CD8-positive, alpha-beta memory T cell (primary cell): ENCODE results near the gene ALPL. TPM values are rescaled to one million over a fixed set of nuclear protein-coding genes. Genes with fewer than 3 reads are reported as not detected.

ENCODE experiments used
- CTCF ChIA-PET: fragments of 350-600 bp; sonication (Branson Sonifier 250); formaldehyde crosslinking; loops from one replicate; lab custom pipeline; 2021; ENCODE audit warnings: antibody characterized with exemption; lab: Charles Lee
- POLR2A ChIA-PET: fragments of 350-600 bp; sonication (Branson Sonifier 250); formaldehyde crosslinking; loops from one replicate; lab custom pipeline; 2021; ENCODE audit warnings: antibody characterized with exemption; lab: Charles Lee
- DNase-seq, 5 donors: peaks; one replicate each; pipeline versions ENCODE4 v3.0.0 to v3.0.0-alpha.2; 2020 to 2022; ENCODE audit warnings: mixed read lengths in 1 of 5
- H3K27ac ChIP-seq: one replicate; pipeline ENCODE4 v1.7.0; 2013; ENCODE audit warnings: low read depth, mild to moderate bottlenecking, low read length, moderate library complexity
- H3K27me3 ChIP-seq: 2 replicates; pipeline ENCODE4 v1.7.0; 2013; ENCODE audit warnings: low read length, mild to moderate bottlenecking; ENCODE audit not compliant: insufficient read depth, poor library complexity, severe bottlenecking
- H3K36me3 ChIP-seq: 2 replicates; pipeline ENCODE4 v1.7.0; 2013; ENCODE audit warnings: mild to moderate bottlenecking, low read length, moderate library complexity; ENCODE audit not compliant: insufficient read depth
- H3K4me1 ChIP-seq: 2 replicates; pipeline ENCODE4 v1.7.0; 2013; ENCODE audit warnings: mild to moderate bottlenecking, low read length, moderate library complexity; ENCODE audit not compliant: insufficient read depth
- H3K4me3 ChIP-seq: 2 replicates; pipeline ENCODE4 v1.7.0; 2013; ENCODE audit warnings: mild to moderate bottlenecking, low read length
- H3K9me3 ChIP-seq: 2 replicates; pipeline ENCODE4 v1.7.0; 2013; ENCODE audit warnings: mild to moderate bottlenecking, low read length
- H3K27ac Mint-ChIP-seq, 8 donors: one replicate each; pipeline ENCODE4 v1.8.0; 2020 to 2021; ENCODE audit warnings: mixed read lengths in 8 of 8, mild to moderate bottlenecking in 6 of 8, inconsistent platforms in 3 of 8, moderate library complexity in 3 of 8
- H3K27me3 Mint-ChIP-seq, 2 donors: one replicate each; pipeline ENCODE4 v1.8.0; 2020 to 2021; ENCODE audit warnings: mixed read lengths in 2 of 2, mild to moderate bottlenecking in 1 of 2, moderate library complexity in 1 of 2
- H3K36me3 Mint-ChIP-seq, 3 donors: one replicate each; pipeline ENCODE4 v1.8.0; 2020 to 2021; ENCODE audit warnings: mixed read lengths in 3 of 3, inconsistent platforms in 1 of 3, mild to moderate bottlenecking in 1 of 3
- H3K4me1 Mint-ChIP-seq, 3 donors: one replicate each; pipeline ENCODE4 v1.8.0; 2020 to 2021; ENCODE audit warnings: mixed read lengths in 3 of 3, inconsistent platforms in 1 of 3, mild to moderate bottlenecking in 1 of 3
- H3K4me3 Mint-ChIP-seq, 7 donors: one replicate each; pipeline ENCODE4 v1.8.0; 2020 to 2021; ENCODE audit warnings: mixed read lengths in 7 of 7, mild to moderate bottlenecking in 6 of 7, moderate library complexity in 4 of 7, inconsistent platforms in 2 of 7
- H3K9me3 Mint-ChIP-seq, 5 donors: one replicate each; pipeline ENCODE4 v1.8.0; 2020 to 2022; ENCODE audit warnings: mixed read lengths in 5 of 5, mild to moderate bottlenecking in 3 of 5, moderate library complexity in 2 of 5, inconsistent platforms in 1 of 5
- polyA plus RNA-seq: library from polyadenylated mRNA; unstranded; fragments of 300-500 nt; fragmentation: Illumina TruSeq; gene quantifications from one replicate; pipeline ENCODE4 v1.2.3, GENCODE V29; 2021
- total RNA-seq, 2 experiments: library from RNA; stranded (reverse); gene quantifications; one replicate each; pipeline ENCODE4 v1.2.3, GENCODE V29; 2021

The ALPL gene
- total and polyA plus RNA-seq, 3 experiments from 2014 or later, result not detected

DNA sequence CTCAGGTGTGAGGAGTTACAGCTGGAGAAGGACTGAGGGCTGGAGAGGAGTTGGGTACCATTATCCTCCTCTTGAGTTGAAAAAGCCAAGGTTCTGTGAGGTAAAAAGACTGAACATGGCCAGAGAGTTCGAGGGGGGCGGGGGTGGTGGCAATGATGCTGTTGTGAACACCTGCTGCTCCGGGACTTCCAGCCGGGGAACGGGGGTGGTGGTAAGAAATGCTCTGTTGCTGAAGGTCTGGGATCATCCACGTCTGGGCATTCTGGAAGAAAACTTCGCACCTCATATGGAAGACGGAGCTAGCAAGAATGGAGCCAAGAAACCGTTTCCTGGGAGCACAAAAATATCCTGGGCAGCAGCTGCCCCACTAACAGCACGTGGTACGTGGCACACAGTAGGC lies 20.1 kb upstream of the ALPL start:
- peaks cover 11 to 12% of the 10 kb centered on the region in 2 donors for H3K27me3 Mint-ChIP-seq
- H3K27me3 ChIP-seq, result no peaks in the 10 kb centered on the region
- POLR2A ChIA-PET, result no interaction called here
- H3K36me3 Mint-ChIP-seq, result no peaks in the 10 kb centered on the region
- H3K27ac Mint-ChIP-seq, result peak overlapping the region in 1 of 8 donors; percentile 66
- no peak overlapping the region for H3K4me3 Mint-ChIP-seq
- peaks cover 0 to 3% (median 0%) of the 10 kb centered on the region in 5 donors for H3K9me3 Mint-ChIP-seq
- H3K27ac ChIP-seq, result no peak overlapping the region
- no peak overlapping the region for H3K4me3 ChIP-seq
- no peaks in the 10 kb centered on the region for H3K36me3 ChIP-seq
- H3K9me3 ChIP-seq, result no peaks in the 10 kb centered on the region
- H3K4me1 ChIP-seq, result no peaks in the 10 kb centered on the region
- CTCF ChIA-PET, result no interaction called here
- peaks cover 9% of the 10 kb centered on the region in 3 donors for H3K4me1 Mint-ChIP-seq
- DNase-seq, result no peak

DNA sequence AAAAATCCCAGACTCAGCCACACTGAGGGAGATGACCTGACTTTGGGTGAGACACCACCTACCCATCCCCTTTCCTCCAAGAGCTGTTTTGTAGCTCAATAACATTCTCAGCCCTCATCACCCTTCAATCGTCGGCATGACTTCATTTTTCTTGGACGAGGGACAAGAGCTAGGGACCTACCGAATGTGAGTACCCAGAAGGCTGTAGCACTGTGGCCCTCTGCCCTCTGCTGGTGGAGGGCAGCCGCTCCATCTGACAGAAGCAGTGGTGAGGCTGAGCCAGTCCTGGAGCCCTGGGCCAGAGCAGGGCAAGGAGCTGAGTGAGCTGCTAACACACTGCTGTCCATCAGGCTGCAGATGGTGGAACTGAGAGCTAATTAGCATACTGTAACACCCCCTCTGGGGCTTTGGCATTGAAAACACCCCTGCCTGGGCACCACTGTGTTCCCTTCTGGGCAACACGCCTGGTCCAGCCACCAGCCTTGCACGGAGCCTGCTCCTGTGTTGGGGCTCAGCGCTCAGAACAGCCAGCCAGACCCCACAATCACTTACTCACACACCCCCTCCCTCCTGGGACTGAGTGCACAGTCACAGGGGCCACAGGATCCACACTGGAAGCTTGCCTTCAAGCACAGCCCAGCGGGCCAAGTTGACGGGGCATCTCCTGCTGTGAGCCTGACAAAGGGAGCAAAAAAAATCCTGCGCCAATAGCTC lies 18.3 kb upstream of the ALPL start:
- DNase-seq, result no peak
- ChIA-PET POLR2A (no interaction called here), CTCF (interaction anchor here (1.6 kb wide), 1 partner anchor 20 kb away, joined by 4 read pairs; no protein-coding TSS in a partner anchor)
- no peak overlapping the region for H3K27ac ChIP-seq
- H3K27me3 ChIP-seq, result no peaks in the 10 kb centered on the region
- Mint-ChIP-seq H3K36me3 (no peaks in the 10 kb centered on the region), H3K4me3 (no peak overlapping the region), H3K4me1 (peaks cover 9% of the 10 kb centered on the region in 3 donors), H3K27ac (no peak overlapping the region), H3K27me3 (peaks cover 11 to 12% of the 10 kb centered on the region in 2 donors), H3K9me3 (peaks cover 0 to 3% (median 0%) of the 10 kb centered on the region in 5 donors)
- H3K4me3 ChIP-seq, result no peak overlapping the region
- H3K36me3 ChIP-seq, result no peaks in the 10 kb centered on the region
- H3K9me3 ChIP-seq, result no peaks in the 10 kb centered on the region
- H3K4me1 ChIP-seq, result no peaks in the 10 kb centered on the region

GRCh38 chr1:21491488-21492355 lies 17.5 kb upstream of the ALPL start:
- H3K27ac Mint-ChIP-seq, result no peak overlapping the region
- POLR2A ChIA-PET, result no interaction called here

GRCh38 chr1:21492356-21492625 lies 16.9 kb upstream of the ALPL start:
- Mint-ChIP-seq H3K4me1 (peaks cover 9% of the 10 kb centered on the region in 3 donors), H3K27ac (peak overlapping the region in 1 of 8 donors; percentile 10), H3K4me3 (no peak overlapping the region), H3K36me3 (no peaks in the 10 kb centered on the region), H3K27me3 (peaks cover 7 to 12% of the 10 kb centered on the region in 2 donors), H3K9me3 (peaks cover 0 to 3% (median 0%) of the 10 kb centered on the region in 5 donors)
- no peak overlapping the region for H3K4me3 ChIP-seq
- CTCF ChIA-PET, result no interaction called here
- no peaks in the 10 kb centered on the region for H3K4me1 ChIP-seq
- DNase-seq, result no peak
- POLR2A ChIA-PET, result no interaction called here
- H3K27ac ChIP-seq, result no peak overlapping the region
- no peaks in the 10 kb centered on the region for H3K27me3 ChIP-seq
- no peaks in the 10 kb centered on the region for H3K36me3 ChIP-seq
- no peaks in the 10 kb centered on the region for H3K9me3 ChIP-seq

More at GRCh38 chr1:21491488-21492355, 17.5 kb upstream of the ALPL start:
- no peak overlapping the region for H3K4me3 ChIP-seq
- H3K9me3 Mint-ChIP-seq, result peaks cover 0 to 3% (median 0%) of the 10 kb centered on the region in 5 donors
- peaks cover 9% of the 10 kb centered on the region in 3 donors for H3K4me1 Mint-ChIP-seq
- no peaks in the 10 kb centered on the region for H3K4me1 ChIP-seq
- H3K9me3 ChIP-seq, result no peaks in the 10 kb centered on the region
- DNase-seq, result no peak
- no peaks in the 10 kb centered on the region for H3K36me3 Mint-ChIP-seq
- H3K27me3 ChIP-seq, result no peaks in the 10 kb centered on the region
- CTCF ChIA-PET, result interaction anchor here (1.6 kb wide), 1 partner anchor 20 kb away, joined by 4 read pairs; no protein-coding TSS in a partner anchor
- H3K27me3 Mint-ChIP-seq, result peaks cover 11 to 12% of the 10 kb centered on the region in 2 donors
- no peak overlapping the region for H3K4me3 Mint-ChIP-seq
- no peaks in the 10 kb centered on the region for H3K36me3 ChIP-seq
- H3K27ac ChIP-seq, result no peak overlapping the region

DNA sequence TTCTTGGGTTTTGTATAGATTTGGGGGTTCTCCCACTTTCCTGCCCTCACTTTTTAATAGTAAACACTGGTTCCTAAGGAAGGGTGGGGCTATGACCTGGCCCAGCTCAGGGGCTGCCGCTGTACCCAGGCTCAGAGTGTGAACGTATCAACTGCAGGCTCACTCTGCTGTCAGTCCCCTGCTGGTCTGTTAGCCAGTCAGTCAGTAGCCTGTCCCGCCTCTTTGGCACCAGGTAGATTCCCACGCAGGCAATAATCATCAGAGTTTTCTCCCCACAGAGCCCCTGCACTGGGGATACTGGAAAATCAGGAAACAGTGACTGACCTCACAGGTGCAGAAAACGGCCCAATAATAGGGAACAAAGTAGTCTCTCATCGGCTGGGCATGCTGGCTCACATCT lies 15.0 kb upstream of the ALPL start:
- no peak overlapping the region for H3K4me3 ChIP-seq
- no peaks in the 10 kb centered on the region for H3K36me3 Mint-ChIP-seq
- peaks cover 0 to 8% of the 10 kb centered on the region in 2 donors for H3K27me3 Mint-ChIP-seq
- H3K9me3 ChIP-seq, result no peaks in the 10 kb centered on the region
- POLR2A ChIA-PET, result no interaction called here
- H3K27ac Mint-ChIP-seq, result peak overlapping the region in 1 of 8 donors; percentile 82
- CTCF ChIA-PET, result no interaction called here
- H3K4me1 Mint-ChIP-seq, result peaks cover 0 to under 1% (median 0%) of the 10 kb centered on the region in 3 donors
- H3K27me3 ChIP-seq, result no peaks in the 10 kb centered on the region
- no peak for DNase-seq
- H3K9me3 Mint-ChIP-seq, result peaks cover 0 to 1% (median 0%) of the 10 kb centered on the region in 5 donors
- H3K4me1 ChIP-seq, result no peaks in the 10 kb centered on the region
- no peak overlapping the region for H3K27ac ChIP-seq
- H3K4me3 Mint-ChIP-seq, result no peak overlapping the region
- no peaks in the 10 kb centered on the region for H3K36me3 ChIP-seq

GRCh38 chr1:21495225-21495820 lies 13.9 kb upstream of the ALPL start:
- DNase-seq, result no peak
- no peaks in the 10 kb centered on the region for H3K36me3 Mint-ChIP-seq
- Histone ChIP-seq H3K36me3 (no peaks in the 10 kb centered on the region), H3K4me1 (no peaks in the 10 kb centered on the region), H3K27ac (no peak overlapping the region), H3K4me3 (no peak overlapping the region), H3K27me3 (no peaks in the 10 kb centered on the region), H3K9me3 (no peaks in the 10 kb centered on the region)
- peaks cover 1 to 8% of the 10 kb centered on the region in 2 donors for H3K27me3 Mint-ChIP-seq
- H3K4me1 Mint-ChIP-seq, result no peaks in the 10 kb centered on the region
- no peak overlapping the region for H3K4me3 Mint-ChIP-seq
- CTCF ChIA-PET, result no interaction called here
- H3K9me3 Mint-ChIP-seq, result peaks cover 0 to 1% (median 0%) of the 10 kb centered on the region in 5 donors
- POLR2A ChIA-PET, result interaction anchor here (0.6 kb wide), 1 partner anchor 820 kb away, joined by 3 read pairs; no protein-coding TSS in a partner anchor
- H3K27ac Mint-ChIP-seq, result no peak overlapping the region

GRCh38 chr1:21496063-21496462 lies 13.2 kb upstream of the ALPL start:
- POLR2A ChIA-PET, result no interaction called here
- Mint-ChIP-seq H3K27ac (no peak overlapping the region), H3K4me3 (no peak overlapping the region), H3K9me3 (peaks cover 0 to 1% (median 0%) of the 10 kb centered on the region in 5 donors), H3K36me3 (no peaks in the 10 kb centered on the region), H3K4me1 (no peaks in the 10 kb centered on the region), H3K27me3 (peaks cover 1 to 8% of the 10 kb centered on the region in 2 donors)
- no peaks in the 10 kb centered on the region for H3K9me3 ChIP-seq
- no peaks in the 10 kb centered on the region for H3K4me1 ChIP-seq
- CTCF ChIA-PET, result no interaction called here
- no peak for DNase-seq
- no peak overlapping the region for H3K27ac ChIP-seq
- no peaks in the 10 kb centered on the region for H3K27me3 ChIP-seq
- no peaks in the 10 kb centered on the region for H3K36me3 ChIP-seq
- no peak overlapping the region for H3K4me3 ChIP-seq

GRCh38 chr1:21496886-21497285 lies 12.3 kb upstream of the ALPL start:
- H3K4me3 Mint-ChIP-seq, result no peak overlapping the region

More at GRCh38 chr1:21496886-21497285, 12.3 kb upstream of the ALPL start:
- ChIA-PET POLR2A (no interaction called here), CTCF (no interaction called here)
- Histone ChIP-seq H3K4me3 (no peak overlapping the region), H3K4me1 (no peaks in the 10 kb centered on the region), H3K9me3 (no peaks in the 10 kb centered on the region), H3K27ac (no peak overlapping the region), H3K27me3 (no peaks in the 10 kb centered on the region), H3K36me3 (no peaks in the 10 kb centered on the region)
- Mint-ChIP-seq H3K27ac (no peak overlapping the region), H3K4me1 (no peaks in the 10 kb centered on the region), H3K36me3 (no peaks in the 10 kb centered on the region), H3K27me3 (peaks cover 1 to 8% of the 10 kb centered on the region in 2 donors), H3K9me3 (peaks cover 0 to 1% (median 0%) of the 10 kb centered on the region in 5 donors)
- DNase-seq, result no peak
